ENCODE data around the gene HIRIP3. TPM values are rescaled to one million over a fixed set of nuclear protein-coding genes. Genes with fewer than 3 reads are reported as not detected.

Gene HIRIP3
- total and polyA plus RNA-seq, 2 of the 8 experiments (the other 6 are each of a cell fraction or from before 2014, with no cell fraction given): 11.9 to 18.5 TPM

GRCh38 chr16:29984137-29984763 is 11.2 kb downstream of the HIRIP3 start (continued):
- TF ChIP-seq CTBP2 (IDR thresholded peaks at IDR 0.05; ENCODE audit: borderline replicate concordance, insufficient read depth, insufficient read length, low read length): no peak
- TF ChIP-seq CBX8 (IDR thresholded peaks at IDR 0.05; ENCODE audit: borderline replicate concordance, low read depth, low read length): no peak
- no peak for TF ChIP-seq ATF2 (IDR thresholded peaks at IDR 0.05; ENCODE audit: low read length)
- TF ChIP-seq CHD1 (IDR thresholded peaks at IDR 0.05; ENCODE audit: low read depth, low read length): no peak
- TF ChIP-seq RXRA (IDR thresholded peaks at IDR 0.05; ENCODE audit: insufficient read depth, low read depth, low read length): no peak
- no peak for TF ChIP-seq USF2 (IDR thresholded peaks at IDR 0.05; ENCODE audit: low read length)
- no peak for TF ChIP-seq HDAC2 (IDR thresholded peaks at IDR 0.05; ENCODE audit: borderline replicate concordance in 1 of 2, low read depth in 2 of 2, low read length in 2 of 2)
- TF ChIP-seq TEAD4 (IDR thresholded peaks at IDR 0.05; ENCODE audit: low read depth, low read length): no peak
